ENCODE data around the gene CRYBB2. TPM values are rescaled to one million over a fixed set of nuclear protein-coding genes. Genes with fewer than 3 reads are reported as not detected.
"Not testable (repeated sequence)": the region's sequence is repeated elsewhere in the genome, so short reads cannot be mapped to it uniquely, and the experiment has no call there.

CRYBB2 gene
- polyA plus RNA-seq (2013, experiment 1 of 2), result not detected
- not detected for polyA plus RNA-seq (2013, experiment 2 of 2)

GRCh38 chr22:25219211-25219689 is at the start of gene CRYBB2:
TSS of gene CRYBB2 (plus strand) at chr22:25219639. CDS start at chr22:25221430, 1,791 bp downstream.
- Histone ChIP-seq H3K27ac (ENCODE audit: low read depth, low read length) (no peak within 1 kb of the TSS), H3K4me1 (ENCODE audit: insufficient read depth, low read length) (no peaks in the 10 kb centered on the region), H3K27me3 (ENCODE audit: insufficient read depth, low read length) (peaks cover 3% of the 10 kb centered on the region; the same call in 1 of the 2 replicates), H3K9me3 (ENCODE audit: insufficient read depth, low read depth, low read length) (no peaks in the 10 kb centered on the region), H3K36me3 (ENCODE audit: insufficient read depth, low read length) (no peaks in the 10 kb centered on the region), H3K4me3 (ENCODE audit: low read length) (no peak within 1 kb of the TSS), H3K9ac (ENCODE audit: low read depth, low read length) (no peak within 1 kb of the TSS)
- WGBS, result 92% methylated on average over 19 of the region's 19 CpGs

GRCh38 chr22:25170426-25170980 is 48.9 kb upstream of the CRYBB2 start:
- Histone ChIP-seq H3K27me3 (ENCODE audit: insufficient read depth, low read length) (no peaks in the 10 kb centered on the region), H3K36me3 (ENCODE audit: insufficient read depth, low read length) (peaks cover 12% of the 10 kb centered on the region), H3K9me3 (ENCODE audit: insufficient read depth, low read depth, low read length) (no peaks in the 10 kb centered on the region), H3K9ac (ENCODE audit: low read depth, low read length) (no peak overlapping the region), H3K4me1 (ENCODE audit: insufficient read depth, low read length) (no peaks in the 10 kb centered on the region), H3K4me3 (ENCODE audit: low read length) (no peak overlapping the region), H3K27ac (ENCODE audit: low read depth, low read length) (no peak overlapping the region)
- WGBS, result 92% methylated on average over 15 of the region's 16 CpGs

- 82% methylated on average over 5 of the region's 5 CpGs for WGBS
- Histone ChIP-seq H3K9me3 (ENCODE audit: insufficient read depth, low read depth, low read length) (no peaks in the 10 kb centered on the region), H3K9ac (ENCODE audit: low read depth, low read length) (no peak overlapping the region), H3K27me3 (ENCODE audit: insufficient read depth, low read length) (no peaks in the 10 kb centered on the region), H3K4me1 (ENCODE audit: insufficient read depth, low read length) (no peaks in the 10 kb centered on the region), H3K4me3 (ENCODE audit: low read length) (no peak overlapping the region), H3K27ac (ENCODE audit: low read depth, low read length) (no peak overlapping the region), H3K36me3 (ENCODE audit: insufficient read depth, low read length) (peaks cover 25% of the 10 kb centered on the region)
Observed at GRCh38 chr22:25172153-25172552, 47.3 kb upstream of the CRYBB2 start.

GRCh38 chr22:25174156-25174887 is 45.1 kb upstream of the CRYBB2 start:
- peaks cover 33% of the 10 kb centered on the region for H3K36me3 ChIP-seq (ENCODE audit: insufficient read depth, low read length)
- no peak overlapping the region for H3K9ac ChIP-seq (ENCODE audit: low read depth, low read length)
- no peaks in the 10 kb centered on the region for H3K9me3 ChIP-seq (ENCODE audit: insufficient read depth, low read depth, low read length)
- H3K27ac ChIP-seq (ENCODE audit: low read depth, low read length), result no peak overlapping the region
- H3K4me1 ChIP-seq (ENCODE audit: insufficient read depth, low read length), result no peaks in the 10 kb centered on the region
- WGBS, result 95% methylated on average over 13 of the region's 13 CpGs
- no peaks in the 10 kb centered on the region for H3K27me3 ChIP-seq (ENCODE audit: insufficient read depth, low read length)
- H3K4me3 ChIP-seq (ENCODE audit: low read length), result no peak overlapping the region

- no peaks in the 10 kb centered on the region for H3K9me3 ChIP-seq (ENCODE audit: insufficient read depth, low read depth, low read length)
- H3K9ac ChIP-seq (ENCODE audit: low read depth, low read length), result no peak overlapping the region
- no peaks in the 10 kb centered on the region for H3K4me1 ChIP-seq (ENCODE audit: insufficient read depth, low read length)
- no peaks in the 10 kb centered on the region for H3K27me3 ChIP-seq (ENCODE audit: insufficient read depth, low read length)
- H3K4me3 ChIP-seq (ENCODE audit: low read length), result no peak overlapping the region
- H3K36me3 ChIP-seq (ENCODE audit: insufficient read depth, low read length), result peaks cover 39% of the 10 kb centered on the region
- WGBS, result 84% methylated on average over 6 of the region's 6 CpGs
- no peak overlapping the region for H3K27ac ChIP-seq (ENCODE audit: low read depth, low read length)
Observed at GRCh38 chr22:25174888-25175411, 44.5 kb upstream of the CRYBB2 start.

GRCh38 chr22:25176175-25176574 is 43.3 kb upstream of the CRYBB2 start:
- H3K27ac ChIP-seq (ENCODE audit: low read depth, low read length), result no peak overlapping the region
- no peaks in the 10 kb centered on the region for H3K9me3 ChIP-seq (ENCODE audit: insufficient read depth, low read depth, low read length)
- H3K4me1 ChIP-seq (ENCODE audit: insufficient read depth, low read length), result no peaks in the 10 kb centered on the region
- peaks cover 39% of the 10 kb centered on the region for H3K36me3 ChIP-seq (ENCODE audit: insufficient read depth, low read length)
- H3K27me3 ChIP-seq (ENCODE audit: insufficient read depth, low read length), result no peaks in the 10 kb centered on the region
- H3K4me3 ChIP-seq (ENCODE audit: low read length), result no peak overlapping the region
- WGBS, result 93% methylated on average over 6 of the region's 6 CpGs
- no peak overlapping the region for H3K9ac ChIP-seq (ENCODE audit: low read depth, low read length)

- Histone ChIP-seq H3K4me1 (ENCODE audit: insufficient read depth, low read length) (no peaks in the 10 kb centered on the region), H3K9me3 (ENCODE audit: insufficient read depth, low read depth, low read length) (no peaks in the 10 kb centered on the region), H3K4me3 (ENCODE audit: low read length) (no peak overlapping the region), H3K27ac (ENCODE audit: low read depth, low read length) (no peak overlapping the region), H3K9ac (ENCODE audit: low read depth, low read length) (no peak overlapping the region), H3K36me3 (ENCODE audit: insufficient read depth, low read length) (peaks cover 43% of the 10 kb centered on the region), H3K27me3 (ENCODE audit: insufficient read depth, low read length) (no peaks in the 10 kb centered on the region)
- WGBS, result no CpG with 5 or more reads among the region's 3 CpGs
Observed at GRCh38 chr22:25176799-25177198, 42.6 kb upstream of the CRYBB2 start.

- no peak overlapping the region for H3K9ac ChIP-seq (ENCODE audit: low read depth, low read length)
- H3K36me3 ChIP-seq (ENCODE audit: insufficient read depth, low read length), result peaks cover 43% of the 10 kb centered on the region
- no peaks in the 10 kb centered on the region for H3K27me3 ChIP-seq (ENCODE audit: insufficient read depth, low read length)
- H3K4me3 ChIP-seq (ENCODE audit: low read length), result no peak overlapping the region
- no peaks in the 10 kb centered on the region for H3K4me1 ChIP-seq (ENCODE audit: insufficient read depth, low read length)
- H3K9me3 ChIP-seq (ENCODE audit: insufficient read depth, low read depth, low read length), result no peaks in the 10 kb centered on the region
- no peak overlapping the region for H3K27ac ChIP-seq (ENCODE audit: low read depth, low read length)
- 96% methylated on average over 13 of the region's 13 CpGs for WGBS
Observed at GRCh38 chr22:25177226-25177625, 42.2 kb upstream of the CRYBB2 start.

GRCh38 chr22:25177895-25178294 is 41.5 kb upstream of the CRYBB2 start:
- no peaks in the 10 kb centered on the region for H3K9me3 ChIP-seq (ENCODE audit: insufficient read depth, low read depth, low read length)
- H3K27ac ChIP-seq (ENCODE audit: low read depth, low read length), result no peak overlapping the region
- peaks cover 45% of the 10 kb centered on the region for H3K36me3 ChIP-seq (ENCODE audit: insufficient read depth, low read length)
- H3K4me3 ChIP-seq (ENCODE audit: low read length), result no peak overlapping the region
- H3K9ac ChIP-seq (ENCODE audit: low read depth, low read length), result no peak overlapping the region
- WGBS, result 95% methylated on average over 9 of the region's 9 CpGs
- H3K27me3 ChIP-seq (ENCODE audit: insufficient read depth, low read length), result no peaks in the 10 kb centered on the region
- H3K4me1 ChIP-seq (ENCODE audit: insufficient read depth, low read length), result no peaks in the 10 kb centered on the region

- H3K27ac ChIP-seq (ENCODE audit: low read depth, low read length); H3K4me3 ChIP-seq (ENCODE audit: low read length); H3K9me3 ChIP-seq (ENCODE audit: insufficient read depth, low read depth, low read length); H3K9ac ChIP-seq (ENCODE audit: low read depth, low read length); H3K4me1 ChIP-seq (ENCODE audit: insufficient read depth, low read length); H3K27me3 ChIP-seq (ENCODE audit: insufficient read depth, low read length): not testable (repeated sequence)
- 87% methylated on average over 6 of the region's 6 CpGs for WGBS
- H3K36me3 ChIP-seq (ENCODE audit: insufficient read depth, low read length), result peaks cover 47% of the 10 kb centered on the region
Observed at GRCh38 chr22:25178348-25178747, 41.1 kb upstream of the CRYBB2 start.

GRCh38 chr22:25178869-25179631 is 40.4 kb upstream of the CRYBB2 start:
- not testable (repeated sequence) for H3K4me1 ChIP-seq (ENCODE audit: insufficient read depth, low read length); H3K27me3 ChIP-seq (ENCODE audit: insufficient read depth, low read length); H3K4me3 ChIP-seq (ENCODE audit: low read length); H3K27ac ChIP-seq (ENCODE audit: low read depth, low read length); H3K9ac ChIP-seq (ENCODE audit: low read depth, low read length); H3K9me3 ChIP-seq (ENCODE audit: insufficient read depth, low read depth, low read length)
- H3K36me3 ChIP-seq (ENCODE audit: insufficient read depth, low read length), result peaks cover 42% of the 10 kb centered on the region
- WGBS, result 94% methylated on average over 45 of the region's 63 CpGs

Data from HUES64 (cell line).